Epithelial cell of proximal tubule (primary cell): Measurements from ENCODE around the gene TAF4B. TPM values are rescaled to one million over a fixed set of nuclear protein-coding genes. Genes with fewer than 3 reads are reported as not detected.

Experiments used
- DNase-seq: peaks from one replicate; pipeline ENCODE4 v3.0.0-alpha.2; 2011; ENCODE audit warnings: low read depth
- H3K4me3 ChIP-seq: 2 replicates; pipeline ENCODE4 v1.5.1; 2011; ENCODE audit warnings: low read depth, mild to moderate bottlenecking, low read length
- total RNA-seq: library from RNA; depleted of rRNA; stranded (reverse); fragments of >200 nt; gene quantifications from 2 replicates; pipeline ENCODE4 v1.2.3, GENCODE V29; 2015
- TF ChIP-seq, protein P1 (sequence below): conservative IDR thresholded peaks from 2 replicates; pipeline ENCODE4 v1.5.1; 2012; ENCODE audit warnings: low read depth, mild to moderate bottlenecking, low read length

Gene TAF4B
- total RNA-seq, 1 donor from 2014 or later, result 5.7 TPM

DNA sequence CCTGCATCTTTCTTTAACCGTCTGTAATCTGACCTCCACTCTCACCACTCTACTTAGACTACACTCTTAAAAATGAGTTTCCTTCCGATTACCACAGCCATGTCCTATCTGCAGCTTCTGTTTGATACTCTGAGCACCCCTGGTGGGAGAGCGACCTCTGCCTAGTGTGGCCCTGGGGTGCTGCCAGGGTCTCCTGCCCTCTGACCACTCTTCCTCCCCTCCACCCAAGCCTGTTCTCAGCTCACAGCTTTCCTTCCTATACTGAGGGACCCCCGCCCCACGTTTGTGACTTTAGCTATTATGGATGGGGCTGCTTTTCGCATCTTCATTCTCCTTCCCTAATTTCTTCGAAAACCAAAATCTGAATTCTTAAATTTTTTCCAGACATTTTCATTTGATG, 189.4 kb downstream of the TAF4B start:
- DNase-seq, result no peak
- TF ChIP-seq, protein P1, sequence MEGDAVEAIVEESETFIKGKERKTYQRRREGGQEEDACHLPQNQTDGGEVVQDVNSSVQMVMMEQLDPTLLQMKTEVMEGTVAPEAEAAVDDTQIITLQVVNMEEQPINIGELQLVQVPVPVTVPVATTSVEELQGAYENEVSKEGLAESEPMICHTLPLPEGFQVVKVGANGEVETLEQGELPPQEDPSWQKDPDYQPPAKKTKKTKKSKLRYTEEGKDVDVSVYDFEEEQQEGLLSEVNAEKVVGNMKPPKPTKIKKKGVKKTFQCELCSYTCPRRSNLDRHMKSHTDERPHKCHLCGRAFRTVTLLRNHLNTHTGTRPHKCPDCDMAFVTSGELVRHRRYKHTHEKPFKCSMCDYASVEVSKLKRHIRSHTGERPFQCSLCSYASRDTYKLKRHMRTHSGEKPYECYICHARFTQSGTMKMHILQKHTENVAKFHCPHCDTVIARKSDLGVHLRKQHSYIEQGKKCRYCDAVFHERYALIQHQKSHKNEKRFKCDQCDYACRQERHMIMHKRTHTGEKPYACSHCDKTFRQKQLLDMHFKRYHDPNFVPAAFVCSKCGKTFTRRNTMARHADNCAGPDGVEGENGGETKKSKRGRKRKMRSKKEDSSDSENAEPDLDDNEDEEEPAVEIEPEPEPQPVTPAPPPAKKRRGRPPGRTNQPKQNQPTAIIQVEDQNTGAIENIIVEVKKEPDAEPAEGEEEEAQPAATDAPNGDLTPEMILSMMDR, result no peak
- no peak overlapping the region for H3K4me3 ChIP-seq

DNA sequence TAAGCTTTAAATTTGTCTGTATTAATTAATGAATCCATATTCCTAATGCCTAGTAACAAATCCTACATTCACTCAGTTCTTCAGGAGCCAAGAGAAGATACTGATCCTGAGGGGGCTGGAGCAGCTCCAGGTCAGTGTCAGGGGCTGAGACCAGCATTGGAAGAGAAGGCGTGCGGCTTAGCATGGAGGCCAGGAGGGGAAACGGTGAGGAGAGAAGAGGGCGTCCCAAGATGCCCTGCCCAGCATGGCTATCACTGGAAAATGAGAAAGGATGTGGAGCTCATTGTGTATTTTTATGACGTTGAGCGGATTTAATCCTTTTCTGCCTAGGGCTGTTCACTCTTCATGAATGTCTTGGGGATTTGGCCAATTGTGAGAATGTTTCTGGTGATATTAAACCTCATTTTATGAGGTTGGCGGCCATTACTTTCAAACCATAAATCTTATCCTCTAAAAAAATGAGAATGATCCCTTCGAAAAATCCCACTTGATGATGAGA, 190.5 kb downstream of the TAF4B start:
- DNase-seq, result no peak
- no peak overlapping the region for H3K4me3 ChIP-seq
- TF ChIP-seq, protein P1, result no peak

DNA sequence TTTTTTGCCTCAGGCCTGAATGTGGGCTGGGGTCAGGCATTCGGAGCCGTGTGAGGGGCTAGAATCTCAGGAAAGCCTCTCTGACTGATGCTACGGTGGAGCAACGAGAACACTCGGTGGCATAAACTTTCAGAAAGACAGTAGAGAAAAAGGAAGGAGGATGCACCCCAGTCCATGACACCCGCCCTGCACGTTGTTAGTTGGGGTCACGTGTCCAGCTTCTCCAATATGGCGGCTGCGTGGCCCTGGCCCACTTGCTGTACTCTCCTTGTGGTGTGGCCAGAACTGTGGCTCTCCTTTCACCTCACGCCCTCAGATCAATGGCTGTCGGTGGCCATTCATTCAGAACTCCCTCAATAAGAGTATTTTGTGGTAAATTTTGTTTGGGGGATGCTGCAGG, 190.9 kb downstream of the TAF4B start:
- H3K4me3 ChIP-seq, result no peak overlapping the region
- TF ChIP-seq, protein P1, result no peak
- no peak for DNase-seq

DNA sequence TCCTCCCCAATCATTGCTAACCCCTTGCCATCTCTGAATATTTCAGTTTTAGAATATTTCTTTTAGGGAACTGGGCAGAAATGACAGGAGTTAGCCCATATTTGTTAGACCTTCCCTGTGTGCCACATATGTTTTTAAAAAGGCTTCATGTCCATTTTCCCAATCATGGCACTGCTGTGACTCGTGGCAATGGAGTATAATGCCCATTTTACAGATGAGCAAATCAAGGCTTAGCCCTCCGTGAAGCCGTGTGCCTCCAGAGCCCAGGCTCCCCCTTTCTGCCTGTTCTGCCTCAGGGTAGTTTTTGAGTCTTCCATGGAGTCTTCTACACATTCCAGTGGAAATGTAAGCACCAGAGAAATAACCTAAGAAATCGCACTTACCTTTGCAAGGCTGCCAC, 192.0 kb downstream of the TAF4B start:
- TF ChIP-seq, protein P1, result no peak
- DNase-seq, result no peak
- no peak overlapping the region for H3K4me3 ChIP-seq

DNA sequence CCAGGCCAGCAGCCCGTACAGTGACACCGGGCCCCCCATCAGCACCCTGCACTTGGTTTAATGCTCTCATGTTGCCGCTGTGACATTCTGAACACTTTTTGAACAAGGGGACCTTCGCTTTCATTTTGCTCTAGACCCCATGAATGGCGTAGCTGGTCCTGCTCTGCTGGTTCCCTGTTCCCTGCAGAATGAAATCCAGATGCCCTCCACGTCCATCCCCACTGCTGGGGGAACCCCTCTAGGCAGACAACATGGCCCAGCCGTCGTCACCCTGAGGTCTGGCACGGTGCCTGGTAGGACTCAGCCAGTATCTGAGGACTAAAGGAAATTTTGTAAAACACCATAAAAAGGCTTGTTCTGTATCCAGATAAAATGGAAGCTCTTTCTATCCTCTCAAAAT, 193.5 kb downstream of the TAF4B start:
- no peak overlapping the region for H3K4me3 ChIP-seq
- TF ChIP-seq, protein P1, result no peak
- no peak for DNase-seq

DNA sequence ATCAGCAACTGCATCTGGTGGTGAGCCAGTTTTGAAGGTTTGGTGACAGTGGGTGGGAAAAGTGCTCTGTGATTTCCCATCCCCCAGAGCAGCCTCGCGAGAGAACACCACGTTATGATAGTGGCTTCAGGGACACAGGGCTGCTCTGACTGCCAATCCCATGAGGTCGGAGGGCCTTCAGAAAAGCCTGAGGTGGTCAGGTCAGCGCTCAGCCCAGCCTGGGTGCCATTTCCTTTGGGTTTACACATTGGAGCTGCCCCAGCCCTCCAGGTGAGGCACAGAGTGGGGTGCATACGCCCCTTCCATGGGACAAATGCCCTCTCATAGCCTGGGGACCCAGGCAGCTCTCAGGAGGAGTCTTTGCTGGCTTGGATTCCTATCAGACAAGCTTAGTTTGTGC, 195.3 kb downstream of the TAF4B start:
- H3K4me3 ChIP-seq, result no peak overlapping the region
- TF ChIP-seq, protein P1, result no peak
- DNase-seq, result no peak

DNA sequence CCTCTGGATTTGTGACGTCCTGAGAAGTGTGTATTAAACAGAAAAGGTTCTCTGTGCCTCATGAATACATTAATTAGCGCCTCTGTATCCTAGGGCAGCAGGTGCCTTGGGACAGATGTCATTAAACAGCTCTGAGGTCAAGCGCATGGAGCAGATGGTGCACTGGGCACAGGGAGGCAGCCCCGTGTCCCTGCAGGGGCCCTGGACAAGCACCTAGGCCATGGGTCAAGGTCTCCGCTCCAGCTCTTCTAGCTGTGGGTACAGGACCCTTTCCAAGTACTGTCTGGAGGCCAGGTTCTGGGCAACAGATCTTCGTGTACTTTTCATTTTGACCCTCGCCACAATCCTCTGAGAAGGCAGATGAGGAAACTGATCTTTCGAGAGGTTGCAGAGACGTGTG, 195.7 kb downstream of the TAF4B start:
- DNase-seq, result no peak
- TF ChIP-seq, protein P1, result no peak
- H3K4me3 ChIP-seq, result no peak overlapping the region
